GM18867 (cell line): Measurements from ENCODE around the gene HSP90AA1.
A peak's percentile ranks its signal among the peaks of the same experiment; 100 is the strongest.
"Not testable (repeated sequence)": the region's sequence is repeated elsewhere in the genome, so short reads cannot be mapped to it uniquely, and the experiment has no call there.

Source experiments
- ATAC-seq: cut with Tn5 transposase; IDR thresholded peaks from one replicate; pipeline ENCODE4 v1.9.1; 2021; ENCODE audit warnings: mild to moderate bottlenecking, moderate library complexity; ENCODE audit not compliant: unreplicated experiment

HSP90AA1 gene

DNA sequence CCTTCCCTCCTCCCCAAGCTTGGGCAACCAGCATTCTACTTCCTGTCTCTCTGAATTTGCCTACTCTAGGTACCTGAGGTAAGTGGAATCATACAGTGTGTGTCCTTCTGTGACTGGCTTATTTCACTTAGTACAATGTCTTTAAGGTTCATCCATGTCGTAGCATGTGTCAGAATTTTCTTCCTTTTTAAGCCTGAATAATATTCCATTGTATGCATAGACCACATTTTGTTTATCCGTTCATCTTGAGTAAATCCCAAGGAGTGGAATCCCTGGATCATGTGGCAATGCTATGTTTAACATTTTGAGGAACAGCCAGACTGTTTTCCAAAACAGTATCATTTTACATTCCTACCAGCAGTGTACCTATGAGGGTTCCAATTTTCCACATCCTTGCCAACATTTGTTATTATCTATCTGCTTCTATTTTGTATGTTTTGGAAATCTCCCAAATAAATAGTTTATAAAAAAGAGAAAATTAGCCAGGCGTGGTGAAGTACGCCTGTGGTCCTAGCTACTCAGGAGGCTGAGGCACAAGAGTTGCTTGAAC lies 12.4 kb downstream of the HSP90AA1 start:
- no peak for ATAC-seq

DNA sequence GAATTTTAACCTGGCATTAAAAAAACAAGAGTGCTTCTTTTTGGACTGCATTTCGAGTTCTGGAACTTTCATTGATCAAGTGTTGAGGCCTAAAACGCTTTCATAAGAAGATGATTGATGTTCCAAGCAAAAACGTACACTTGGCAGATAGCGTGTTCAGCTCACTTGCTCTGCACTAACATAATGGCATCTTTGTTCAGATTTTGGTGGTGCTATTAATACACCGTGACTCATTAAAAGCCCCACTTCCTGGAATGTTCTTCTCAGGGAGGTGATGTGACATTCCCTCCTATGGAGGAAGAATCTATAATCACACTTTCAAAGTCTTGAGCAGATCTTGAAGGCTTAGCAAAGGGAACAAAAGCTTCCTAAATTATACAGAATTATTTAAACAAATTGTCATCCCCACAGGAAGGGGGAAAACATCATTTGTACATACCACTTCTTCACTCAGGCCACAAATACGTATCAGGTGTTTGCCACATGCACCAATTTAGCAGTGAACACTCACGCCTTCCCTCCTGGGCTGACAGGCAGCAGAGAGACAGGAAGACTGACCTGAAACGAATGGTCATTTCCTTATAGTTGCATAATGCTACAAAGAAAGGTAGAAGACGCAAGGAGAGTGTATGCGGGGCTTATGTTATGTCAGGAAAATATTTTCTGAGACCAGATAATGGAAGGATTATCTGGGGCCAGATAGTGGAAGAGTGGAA lies 15.4 kb downstream of the HSP90AA1 start:
- ATAC-seq: no peak

DNA sequence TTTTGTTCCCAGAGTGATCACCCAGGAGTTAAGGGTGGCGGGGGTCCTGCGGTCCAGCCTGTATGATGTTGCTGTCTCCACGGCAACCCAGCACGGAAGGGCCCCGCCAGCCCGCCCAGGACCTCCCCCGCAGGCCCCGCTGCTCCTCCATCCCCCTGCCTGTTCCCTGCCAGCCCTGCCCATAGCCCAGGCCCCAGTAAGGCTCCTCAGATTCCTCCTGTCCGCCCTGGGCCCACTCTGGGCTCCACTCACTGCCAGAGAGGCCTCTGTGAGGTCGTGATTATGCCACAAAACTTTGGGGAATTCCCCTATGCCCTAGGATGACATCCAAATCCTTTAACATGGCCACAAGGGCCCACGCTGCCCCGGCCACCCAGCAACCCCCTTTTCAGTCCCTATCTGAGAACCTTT lies 20.8 kb downstream of the HSP90AA1 start:
- ATAC-seq: no peak

DNA sequence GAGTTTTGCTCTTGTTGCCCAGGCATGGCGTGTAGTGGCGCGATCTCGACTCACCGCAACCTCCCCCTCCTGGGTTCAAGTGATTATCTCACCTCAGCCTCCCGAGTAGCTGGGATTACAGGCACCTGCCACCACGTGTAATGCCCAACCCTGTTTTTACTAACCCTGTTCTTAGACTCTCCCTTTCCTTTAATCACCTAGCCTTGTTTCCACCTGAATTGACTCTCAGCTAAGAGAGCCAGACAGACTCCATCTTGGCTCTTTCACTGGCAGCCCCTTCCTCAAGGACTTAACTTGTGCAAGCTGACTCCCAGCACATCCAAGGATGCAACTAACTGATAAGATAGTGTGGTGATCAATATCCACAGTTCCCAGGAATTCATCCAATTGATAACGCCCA lies 22.3 kb downstream of the HSP90AA1 start:
- not testable (repeated sequence) for ATAC-seq

GRCh38 chr14:102063808-102064429 lies 22.9 kb downstream of the HSP90AA1 start:
- ATAC-seq: no peak

GRCh38 chr14:102063109-102063807 lies 23.6 kb downstream of the HSP90AA1 start:
- peak; percentile 47 for ATAC-seq

DNA sequence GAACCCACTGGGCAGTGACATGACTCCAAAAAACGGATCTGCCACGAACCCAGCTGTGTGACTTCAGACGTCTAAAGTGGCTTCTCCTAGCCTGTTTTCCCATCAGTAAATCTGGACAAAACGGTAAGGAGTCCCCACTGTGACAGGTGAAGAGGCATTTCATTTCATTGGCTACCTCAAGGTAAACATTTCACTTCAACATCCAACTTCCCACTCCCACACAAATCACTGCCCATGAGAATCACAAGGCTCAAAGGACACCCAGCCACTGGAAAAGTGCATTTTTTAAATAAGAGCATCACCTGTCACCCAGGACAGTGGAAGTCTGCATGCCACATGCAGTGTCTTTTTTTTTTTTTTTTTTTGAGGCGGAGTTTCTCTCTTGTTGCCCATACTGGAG lies 27.9 kb downstream of the HSP90AA1 start:
- no peak for ATAC-seq

GRCh38 chr14:102058146-102058545 lies 28.7 kb downstream of the HSP90AA1 start:
- no peak for ATAC-seq

DNA sequence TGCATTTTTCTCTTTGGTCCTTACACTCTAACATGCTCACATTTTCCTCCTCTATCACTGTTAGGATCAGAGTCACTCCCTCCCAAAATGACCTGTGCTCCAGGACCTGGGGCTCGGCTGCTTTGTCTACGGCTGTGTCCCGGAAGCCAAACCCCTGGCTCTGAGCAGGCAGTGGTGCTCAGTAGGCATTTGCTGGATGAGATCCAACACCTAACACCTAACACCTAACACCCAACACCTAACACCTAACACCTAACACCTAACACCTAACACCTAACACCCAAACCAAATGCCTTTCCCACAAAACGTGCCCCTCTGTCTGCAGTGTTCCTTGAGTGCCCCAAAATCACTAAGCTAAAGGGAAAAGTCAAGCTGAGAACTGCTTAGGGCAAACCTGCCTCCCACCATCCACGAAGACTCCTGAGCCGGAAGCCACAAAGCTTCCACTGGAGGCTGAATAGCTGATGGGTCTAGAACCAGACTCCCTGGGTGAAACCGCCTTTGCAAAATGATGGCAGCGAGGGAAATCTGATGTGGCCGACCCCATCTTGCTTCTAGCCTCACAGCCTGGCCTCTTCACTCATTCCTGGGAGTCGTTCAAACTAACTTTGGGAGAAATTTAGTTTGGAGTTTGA lies 29.2 kb downstream of the HSP90AA1 start:
- ATAC-seq: no peak

DNA sequence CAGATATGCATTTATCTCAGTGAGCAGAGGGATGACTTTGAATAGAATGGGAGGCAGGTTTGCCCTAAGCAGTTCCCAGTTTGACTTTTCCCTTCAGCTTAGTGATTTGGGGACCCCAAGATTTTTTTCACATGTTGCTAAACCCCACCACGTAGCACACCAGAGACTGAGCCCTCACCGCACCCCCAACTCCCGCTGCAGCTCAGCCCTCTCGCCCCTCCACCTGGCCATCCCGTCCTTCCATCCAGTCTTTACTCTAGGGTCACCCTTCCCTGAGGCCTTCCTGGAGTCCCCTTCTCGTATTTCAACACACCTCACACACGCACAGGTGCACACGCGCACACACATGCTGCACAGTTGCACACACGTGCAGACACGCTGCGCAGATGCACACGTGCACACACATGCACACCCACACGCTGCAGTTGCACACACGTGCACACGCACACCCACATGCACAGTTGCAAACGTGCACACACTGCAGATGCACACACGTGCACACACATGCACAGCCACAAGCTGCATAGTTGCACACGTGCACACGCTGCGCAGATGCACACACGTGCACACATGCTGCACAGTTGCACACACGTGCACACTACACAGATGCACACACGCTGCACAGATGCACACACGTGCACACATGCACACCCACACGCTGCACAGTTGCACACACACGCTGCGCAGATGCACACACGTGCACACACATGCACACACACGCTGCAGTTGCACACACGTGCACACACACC lies 30.0 kb downstream of the HSP90AA1 start:
- ATAC-seq: no peak

DNA sequence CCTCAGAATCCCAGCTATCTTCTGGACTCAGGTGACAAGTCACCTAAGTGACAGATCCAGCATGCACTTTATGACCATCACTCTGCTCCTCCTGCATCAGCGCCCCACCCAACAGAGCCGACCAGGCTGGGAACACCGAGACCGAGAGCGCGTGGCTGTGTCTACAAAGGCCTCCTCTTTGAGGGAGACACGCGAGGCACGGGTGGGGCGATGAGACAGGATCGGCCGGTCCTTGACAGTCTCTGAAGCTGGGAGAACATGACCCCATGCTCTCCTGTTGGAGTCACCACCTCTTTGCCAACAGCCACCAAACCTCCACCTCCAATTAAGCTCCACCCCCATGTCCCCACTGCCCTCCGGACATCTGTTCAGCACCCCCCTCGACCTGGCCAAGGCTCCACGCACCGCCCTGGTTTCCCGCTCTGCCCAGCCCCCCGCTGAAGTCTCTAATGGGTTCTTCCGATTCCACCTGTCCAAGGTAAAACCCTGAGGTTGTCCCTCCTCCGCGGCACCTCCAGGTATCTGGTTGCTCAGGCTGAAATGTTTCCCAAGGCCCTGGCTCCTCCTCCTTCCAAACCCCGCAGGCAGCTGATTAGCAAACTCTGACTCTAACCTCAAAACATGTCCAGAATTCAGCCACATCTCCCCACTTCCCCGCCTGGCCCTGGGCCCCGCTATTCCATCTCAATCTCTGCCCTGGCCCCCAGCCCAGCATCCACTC lies 31.5 kb downstream of the HSP90AA1 start:
- ATAC-seq: no peak

GRCh38 chr14:102052522-102052921 lies 34.3 kb downstream of the HSP90AA1 start:
- ATAC-seq: no peak

- ATAC-seq: no peak
Measured at GRCh38 chr14:102050625-102051024, 36.2 kb downstream of the HSP90AA1 start.

GRCh38 chr14:102050026-102050405 lies 36.8 kb downstream of the HSP90AA1 start:
- ATAC-seq: no peak

- no peak for ATAC-seq
Measured at GRCh38 chr14:102049258-102050025, 37.4 kb downstream of the HSP90AA1 start.

- ATAC-seq: no peak
Measured at GRCh38 chr14:102047808-102048540, 38.9 kb downstream of the HSP90AA1 start.

- ATAC-seq: no peak
Measured at GRCh38 chr14:102046337-102047278, 40.2 kb downstream of the HSP90AA1 start.
